Measurements from ENCODE around the gene MYL3.

MYL3 gene

DNA sequence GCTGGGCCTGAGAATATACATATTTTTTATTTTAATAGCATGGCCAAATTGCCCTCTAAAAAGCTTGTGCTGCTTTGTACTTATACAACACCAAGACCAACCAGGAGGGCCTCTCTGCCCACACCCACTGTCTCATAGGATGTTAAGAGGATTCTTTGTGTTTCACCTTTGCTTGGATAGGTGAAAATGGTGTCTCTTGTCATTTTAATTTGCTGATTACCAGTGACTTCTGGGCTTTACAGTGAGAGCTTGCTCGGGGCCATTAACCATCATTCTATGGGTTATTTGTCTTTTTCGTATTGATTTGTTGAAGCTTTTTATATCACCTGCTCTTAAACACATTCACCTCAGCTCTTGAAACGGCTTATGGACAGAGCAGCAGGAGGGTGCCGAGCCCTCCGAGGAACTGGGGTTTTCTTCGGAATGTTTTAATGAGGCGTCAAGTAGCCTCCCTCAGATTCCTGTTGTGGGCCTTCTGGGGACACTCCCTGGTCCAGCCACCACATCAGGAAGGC lies 24.8 kb upstream of the MYL3 start:
- H3K4me3 ChIP-seq (ENCODE audit: low read length), result no peak overlapping the region
- no peak for DNase-seq (ENCODE audit: low read depth, low spot score)

DNA sequence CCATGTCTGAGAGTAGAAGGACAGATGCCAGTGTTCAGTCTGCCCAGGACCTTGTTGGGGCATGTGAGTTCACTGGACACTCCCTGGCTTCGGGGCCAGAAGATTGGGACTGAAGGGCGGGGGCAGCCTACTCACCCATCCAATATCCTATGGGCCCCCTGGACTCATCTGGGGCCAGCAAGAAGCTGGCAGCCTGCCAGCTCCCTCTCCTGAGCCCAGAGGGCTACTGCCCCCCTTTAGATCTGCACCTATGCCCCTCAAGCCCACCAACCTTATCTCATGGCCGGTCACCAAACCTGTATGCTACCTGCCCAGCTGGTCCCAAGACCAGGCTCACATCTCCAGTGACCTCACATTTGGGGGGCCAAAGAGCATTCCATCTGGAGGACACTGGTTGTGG lies 22.4 kb upstream of the MYL3 start:
- DNase-seq (ENCODE audit: low read depth, low spot score), result no peak

DNA sequence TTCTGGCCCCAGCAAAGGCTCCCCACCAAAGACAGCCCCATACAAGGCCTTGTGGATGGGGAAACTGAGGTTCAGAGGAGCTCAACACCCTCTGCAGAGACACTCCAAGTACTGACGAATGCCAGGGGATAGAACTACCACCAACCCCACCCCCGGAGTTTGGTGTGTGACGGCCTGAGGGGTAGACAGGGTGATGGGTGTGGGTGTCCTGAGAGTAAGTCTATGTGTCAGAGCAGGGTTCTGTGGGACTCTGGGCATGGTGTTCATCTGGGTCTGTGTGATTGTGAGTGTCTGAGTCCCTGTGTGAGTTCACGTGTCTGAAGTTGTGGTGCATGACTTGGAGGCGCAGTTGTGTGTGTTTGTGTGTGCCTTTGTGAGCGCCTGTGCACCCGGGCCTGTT lies 21.7 kb upstream of the MYL3 start:
- no peak for DNase-seq (ENCODE audit: low read depth, low spot score)
- no peak overlapping the region for H3K4me3 ChIP-seq (ENCODE audit: low read length)

More for the DNA sequence above, 22.4 kb upstream of the MYL3 start:
- H3K4me3 ChIP-seq (ENCODE audit: low read length), result no peak overlapping the region

DNA sequence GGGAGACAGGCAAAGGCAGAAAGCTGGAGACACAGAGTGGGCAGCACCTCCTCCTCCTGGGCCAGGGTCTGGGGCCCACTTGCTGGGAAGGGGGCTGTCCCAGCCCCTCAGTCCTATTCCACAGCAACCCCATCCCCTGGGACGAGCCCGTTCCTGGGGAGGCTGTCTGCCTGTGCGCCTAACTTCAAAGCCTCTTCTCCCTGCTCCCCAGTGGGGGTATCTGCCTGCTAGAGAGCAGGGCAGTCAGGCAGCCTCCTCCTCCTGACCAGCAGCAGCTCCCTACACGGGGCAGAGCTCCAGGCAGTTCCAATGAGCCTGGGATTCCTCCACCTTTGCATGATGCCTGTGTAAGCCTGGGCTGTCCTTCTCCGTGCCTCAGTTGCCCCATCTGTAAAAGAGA lies 21.2 kb upstream of the MYL3 start:
- no peak overlapping the region for H3K4me3 ChIP-seq (ENCODE audit: low read length)
- DNase-seq (ENCODE audit: low read depth, low spot score), result no peak

DNA sequence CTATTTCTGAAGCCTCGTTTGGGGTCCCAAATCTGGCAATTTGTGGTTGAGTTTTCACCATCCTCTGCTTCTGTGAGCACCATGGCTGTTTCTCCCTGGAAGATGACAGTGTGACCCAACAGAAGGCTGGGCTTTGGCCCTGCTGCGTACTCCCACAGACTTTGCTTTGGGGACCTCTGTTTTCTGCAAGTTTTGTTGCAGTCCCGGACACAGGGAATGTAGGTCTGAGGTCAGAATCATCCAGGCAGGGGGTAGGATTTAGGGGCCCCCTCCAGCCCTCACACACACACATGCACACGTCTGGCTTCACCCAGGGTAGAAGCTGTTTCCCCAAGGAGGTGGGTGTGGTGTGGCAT lies 20.6 kb upstream of the MYL3 start:
- DNase-seq (ENCODE audit: low read depth, low spot score), result no peak
- H3K4me3 ChIP-seq (ENCODE audit: low read length), result no peak overlapping the region

DNA sequence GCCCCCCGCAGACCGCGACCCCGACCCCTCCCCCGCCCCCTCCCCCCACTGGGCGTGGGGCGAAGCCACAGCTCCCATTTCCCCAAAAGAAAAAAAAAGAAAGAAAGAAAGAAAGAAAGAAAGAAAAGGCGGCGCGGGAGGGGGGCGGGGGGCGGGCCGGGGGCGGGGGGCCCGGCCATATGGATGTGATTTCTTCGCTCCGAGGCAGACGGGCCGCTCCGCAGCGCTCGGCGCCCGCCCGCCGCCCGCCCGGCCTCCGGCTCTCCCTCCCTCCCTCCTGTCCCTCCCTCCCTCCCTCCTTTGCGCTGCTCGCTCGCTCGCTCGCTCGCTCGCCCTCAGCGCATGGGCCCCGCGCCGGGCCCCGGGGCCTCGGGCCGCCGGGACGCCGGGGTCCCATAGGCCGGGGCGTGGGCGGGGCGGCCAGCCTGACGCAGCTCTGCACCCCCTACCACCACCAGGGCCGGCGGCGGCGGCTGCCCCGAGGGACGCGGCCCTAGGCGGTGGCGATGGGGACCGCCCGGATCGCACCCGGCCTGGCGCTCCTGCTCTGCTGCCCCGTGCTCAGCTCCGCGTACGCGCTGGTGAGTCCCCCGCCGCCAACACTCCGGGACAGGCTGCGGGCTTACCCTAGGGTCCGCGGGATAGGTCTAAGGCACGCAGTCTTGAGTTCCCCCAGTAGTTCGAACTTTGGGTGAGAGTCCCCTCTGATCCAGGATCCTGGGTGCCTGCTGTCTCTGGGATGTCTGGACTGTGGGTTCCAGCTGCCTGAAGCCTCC lies 20.0 kb upstream of the MYL3 start:
- H3K4me3 ChIP-seq (ENCODE audit: low read length), result no peak overlapping the region
- no peak for DNase-seq (ENCODE audit: low read depth, low spot score)

DNA sequence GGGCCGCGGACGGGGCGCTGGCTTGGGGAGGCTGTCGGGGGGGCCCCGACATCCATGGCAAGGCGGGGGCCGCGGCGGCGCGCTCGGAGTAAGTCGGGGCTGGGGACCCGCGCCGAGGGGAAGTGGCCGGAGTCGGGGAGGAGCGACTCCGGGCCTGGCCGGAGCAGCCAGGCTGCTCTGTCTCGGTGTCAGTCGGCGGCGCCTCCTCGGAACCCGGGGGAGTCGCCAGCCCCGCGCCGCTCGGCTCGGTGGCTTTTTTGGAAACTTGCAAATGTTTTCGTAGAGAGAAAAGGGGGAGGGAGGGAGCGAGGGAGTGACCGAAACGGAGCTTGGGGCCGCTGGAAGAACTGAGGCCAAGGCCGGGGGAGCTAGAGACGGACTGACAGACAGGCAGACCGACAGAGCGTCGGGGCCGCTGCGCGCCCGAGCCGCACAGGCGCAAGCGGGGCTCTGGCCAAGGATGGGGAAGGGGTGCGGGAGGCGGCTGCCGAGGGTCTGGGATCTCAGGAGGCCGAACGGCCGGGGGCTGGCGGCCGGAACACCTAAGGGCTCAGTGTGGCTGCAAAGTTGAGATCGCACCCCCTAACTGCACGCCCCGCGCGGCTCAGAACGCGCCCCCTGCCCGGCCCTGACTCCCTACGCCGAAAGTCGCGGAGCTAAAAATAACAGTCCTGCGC lies 19.3 kb upstream of the MYL3 start:
- no peak overlapping the region for H3K4me3 ChIP-seq (ENCODE audit: low read length)
- DNase-seq (ENCODE audit: low read depth, low spot score), result no peak

DNA sequence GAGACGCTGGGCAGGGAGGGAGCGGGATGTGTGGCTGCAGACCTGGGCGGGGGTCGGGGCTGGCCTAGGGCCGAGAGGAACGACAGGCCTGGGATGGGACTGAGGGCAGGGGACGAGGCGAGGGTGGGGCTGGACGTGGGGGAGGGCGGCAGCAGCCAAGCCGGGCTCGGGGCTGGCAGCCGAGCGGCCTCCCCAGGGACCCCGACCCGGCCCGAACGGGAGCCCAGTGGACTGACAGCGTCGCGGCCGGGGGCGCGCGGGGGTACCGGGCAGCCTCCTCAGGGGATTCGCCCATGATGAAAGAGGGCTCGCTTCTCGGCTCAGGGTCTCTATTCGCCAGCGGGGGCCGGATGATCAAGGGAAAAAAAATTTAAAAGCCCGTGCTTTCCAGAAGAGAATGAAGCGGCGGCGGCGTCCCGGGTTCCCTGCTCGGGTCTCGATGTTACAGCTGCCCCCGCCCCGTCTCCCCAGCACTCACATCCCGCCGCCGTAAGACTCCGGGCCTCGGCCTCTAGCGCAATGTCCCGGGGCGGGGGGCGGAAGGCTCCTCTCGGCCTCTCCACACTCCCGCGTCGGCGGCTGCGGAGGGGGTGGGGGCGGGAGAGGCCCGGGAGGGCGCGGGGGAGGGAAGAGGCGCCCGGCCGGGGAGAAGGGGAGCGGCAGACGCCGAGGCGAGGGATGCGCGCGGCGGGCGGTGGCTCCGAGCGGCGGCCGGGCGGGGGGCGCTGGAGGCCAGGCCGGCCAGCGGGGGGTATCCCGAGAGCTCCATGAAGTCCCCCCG lies 18.5 kb upstream of the MYL3 start:
- H3K4me3 ChIP-seq (ENCODE audit: low read length), result no peak overlapping the region
- no peak for DNase-seq (ENCODE audit: low read depth, low spot score)

DNA sequence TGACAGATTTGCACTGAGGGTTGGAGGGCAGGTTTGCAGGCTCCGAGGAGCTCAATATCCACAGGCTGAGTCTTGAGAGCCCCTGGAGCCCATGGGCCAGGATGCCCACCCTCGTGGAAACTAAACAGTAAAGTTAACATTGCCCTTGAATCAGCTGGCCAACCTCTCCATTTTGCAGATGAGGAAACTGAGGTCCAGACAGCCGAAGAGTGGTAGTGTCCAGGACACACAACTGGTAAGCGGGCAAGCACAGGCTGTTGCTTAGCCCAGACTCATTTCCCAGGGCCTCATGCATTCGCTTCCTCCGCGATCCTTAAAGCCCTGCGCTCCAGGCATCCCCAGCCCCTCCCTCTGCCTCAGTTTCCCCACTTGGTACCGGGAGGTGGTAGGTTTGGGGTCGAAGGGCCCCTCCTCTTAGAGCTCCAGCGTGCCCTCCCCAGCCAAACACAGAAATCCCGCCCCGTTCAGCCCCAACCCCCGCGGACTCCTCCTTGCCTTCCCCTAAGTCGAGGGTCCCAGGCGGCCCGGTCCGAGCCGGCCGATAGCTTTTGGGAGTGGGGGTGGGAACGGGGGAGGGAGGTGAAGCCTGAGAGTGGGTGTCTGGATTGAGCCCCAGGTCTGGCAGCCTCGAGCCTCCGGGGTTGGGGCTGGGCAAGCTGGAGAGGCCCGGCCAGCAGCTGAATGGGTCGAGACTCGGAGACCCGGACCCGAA lies 17.8 kb upstream of the MYL3 start:
- DNase-seq (ENCODE audit: low read depth, low spot score), result no peak
- H3K4me3 ChIP-seq (ENCODE audit: low read length), result no peak overlapping the region

DNA sequence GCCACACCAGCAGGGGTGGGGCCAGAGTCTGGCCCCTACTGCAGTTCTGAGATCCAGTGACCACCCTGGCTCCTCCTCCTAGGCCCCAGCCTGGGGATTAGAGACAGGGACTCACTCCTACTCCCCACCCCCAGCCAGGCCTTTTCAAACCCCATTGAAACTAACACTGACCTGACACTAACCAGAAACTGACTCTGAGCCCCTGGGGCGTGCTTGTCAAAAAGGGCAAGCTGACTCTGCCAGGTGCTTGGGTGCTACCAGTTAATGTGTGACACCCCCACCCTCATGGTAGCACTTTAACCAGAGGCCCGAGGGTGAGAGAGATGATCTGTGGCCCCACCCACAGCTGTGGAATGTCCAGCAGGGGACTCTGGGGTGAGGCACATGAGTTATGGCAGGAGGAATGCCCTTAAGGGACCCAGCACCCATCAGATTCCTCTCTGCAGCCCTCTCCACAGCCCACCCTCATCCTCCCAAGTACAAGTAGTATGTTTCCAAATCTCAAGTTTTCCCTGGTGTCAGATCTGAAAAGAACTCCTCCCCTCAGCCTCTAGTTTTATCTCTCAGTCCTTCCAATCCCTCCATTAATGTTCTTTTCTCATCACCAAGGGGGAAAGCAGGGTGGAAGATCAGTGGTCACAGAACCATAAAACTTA lies 15.7 kb upstream of the MYL3 start:
- no peak overlapping the region for H3K4me3 ChIP-seq (ENCODE audit: low read length)
- no peak for DNase-seq (ENCODE audit: low read depth, low spot score)

DNA sequence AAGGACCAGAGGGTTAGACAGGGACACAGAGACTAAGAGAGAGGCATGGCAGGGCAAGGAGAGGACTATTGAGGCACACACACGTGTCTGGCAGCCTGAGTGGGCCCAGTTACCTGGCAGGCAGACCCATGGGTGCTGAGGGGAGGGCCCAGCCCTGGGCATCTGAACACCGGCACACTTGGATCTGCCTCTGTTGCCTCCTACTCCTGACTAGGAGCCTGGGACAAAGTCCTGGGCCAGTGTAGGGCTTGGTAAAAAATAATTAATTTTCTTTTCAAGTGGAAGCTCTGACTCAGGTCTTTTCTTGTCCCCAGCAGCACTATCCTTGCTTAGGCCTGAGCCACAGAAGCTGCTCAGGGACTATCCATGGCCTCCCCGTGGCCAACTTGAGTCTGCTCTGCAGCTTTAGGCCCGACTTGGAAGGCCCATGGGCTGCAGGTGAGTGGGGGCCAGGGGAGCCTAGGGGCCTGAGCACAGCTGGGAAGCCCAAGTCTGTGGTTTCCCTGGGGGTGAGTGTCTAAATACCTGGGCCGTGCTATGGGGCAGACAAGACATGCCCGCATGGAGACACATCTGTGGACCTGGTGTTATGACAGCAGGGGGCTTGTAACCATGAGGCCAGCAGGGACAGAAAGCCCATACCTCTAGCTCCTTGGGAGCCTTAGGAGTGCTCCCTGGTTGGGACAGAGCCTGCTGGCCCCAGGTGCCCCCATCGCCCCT lies 14.3 kb upstream of the MYL3 start, which contains the start of gene PTH1R:
PTH1R (plus strand) TSS at position 316 of the 720 bp plus-strand sequence. CDS start 5,839 bp downstream, outside the sequence.
- no peak for DNase-seq (ENCODE audit: low read depth, low spot score)
- H3K4me3 ChIP-seq (ENCODE audit: low read length), result no peak within 1 kb of the TSS

DNA sequence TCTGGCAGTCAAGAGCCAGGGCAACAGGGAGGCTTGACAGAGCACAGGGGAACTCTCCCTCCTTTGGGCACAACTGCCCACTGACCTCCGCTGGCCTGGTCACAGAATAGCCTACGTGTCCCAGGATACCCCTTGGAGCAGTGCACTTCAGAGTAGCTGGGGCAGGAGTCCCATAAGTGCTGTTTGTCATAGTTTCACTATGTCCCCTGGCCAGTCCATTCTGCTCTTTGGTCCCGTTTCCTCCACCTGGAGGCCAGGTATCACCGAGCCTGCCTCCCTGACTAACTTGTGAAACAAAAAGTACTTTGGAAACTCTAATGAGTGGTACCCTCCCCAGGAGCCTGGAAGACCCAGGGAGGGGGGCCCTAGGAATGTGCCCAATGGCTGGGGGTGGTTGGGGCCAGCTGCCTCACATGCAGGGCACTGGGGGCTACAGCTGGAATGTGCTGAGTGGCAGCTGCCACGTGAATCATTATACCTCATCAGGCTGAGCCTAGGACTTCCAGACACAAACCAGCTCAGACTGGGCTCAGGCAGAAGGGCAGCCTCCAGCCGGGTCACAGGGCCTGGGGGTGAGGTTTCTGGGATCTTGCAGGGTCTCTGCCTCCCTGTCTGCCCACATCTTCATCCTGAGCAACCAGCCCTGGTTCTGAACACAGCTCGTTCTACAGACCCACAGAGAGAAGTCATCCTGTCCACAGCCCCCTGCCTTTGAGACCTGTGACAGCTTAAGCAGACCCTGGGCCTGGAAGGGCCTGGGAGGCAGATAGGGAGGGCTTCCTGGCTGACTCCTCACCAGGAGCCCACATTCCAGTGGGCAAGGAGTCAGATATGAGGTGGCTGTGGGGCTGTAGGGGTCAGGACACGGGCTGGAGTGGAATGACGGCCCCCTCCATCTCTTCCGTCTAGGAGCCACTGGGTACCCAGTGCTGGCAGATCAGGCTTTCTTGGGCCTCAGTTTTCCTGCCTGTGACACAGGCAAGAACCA lies 13.4 kb upstream of the MYL3 start:
- H3K4me3 ChIP-seq (ENCODE audit: low read length), result no peak overlapping the region
- no peak for DNase-seq (ENCODE audit: low read depth, low spot score)

DNA sequence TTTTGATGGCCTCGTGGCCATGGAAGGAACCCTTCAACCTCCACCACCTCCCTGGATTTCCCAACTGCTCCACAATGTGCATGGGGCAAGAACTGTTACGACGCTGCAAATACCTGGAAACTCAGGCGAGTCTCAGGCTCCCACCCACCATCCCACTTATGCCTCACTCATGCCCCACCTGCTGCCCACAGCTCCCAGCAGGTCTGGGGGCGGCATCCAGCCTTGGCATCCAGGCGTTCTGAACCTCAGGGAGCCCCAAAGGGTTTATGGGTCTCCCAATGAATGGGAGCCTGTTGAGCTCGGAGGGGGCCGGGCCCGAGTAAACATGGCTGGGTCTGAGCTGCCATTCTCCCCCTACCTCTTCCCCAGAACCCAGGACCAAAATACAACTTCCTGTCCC lies 12.3 kb upstream of the MYL3 start:
- DNase-seq (ENCODE audit: low read depth, low spot score), result no peak
- no peak overlapping the region for H3K4me3 ChIP-seq (ENCODE audit: low read length)

DNA sequence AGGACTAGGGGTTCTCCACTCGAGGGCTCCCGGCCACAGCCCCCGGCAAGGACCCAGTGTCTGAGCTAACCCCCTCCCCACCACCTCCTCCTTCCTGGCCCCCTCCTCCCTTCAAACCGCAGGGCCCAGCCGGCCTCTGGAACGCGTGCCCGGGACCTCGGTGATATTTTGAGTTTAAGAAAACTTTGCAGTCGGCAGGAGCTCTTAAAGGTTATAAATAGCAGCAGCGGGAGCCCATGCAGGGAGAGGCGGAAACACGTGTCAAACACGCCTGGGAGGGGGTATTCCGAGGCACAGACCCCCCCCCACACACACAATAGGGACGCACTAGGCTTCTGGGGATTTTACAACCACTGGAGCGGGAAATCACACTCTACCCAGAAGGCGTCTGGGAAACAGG lies 11.2 kb upstream of the MYL3 start:
- H3K4me3 ChIP-seq (ENCODE audit: low read length), result no peak overlapping the region
- DNase-seq (ENCODE audit: low read depth, low spot score), result no peak

DNA sequence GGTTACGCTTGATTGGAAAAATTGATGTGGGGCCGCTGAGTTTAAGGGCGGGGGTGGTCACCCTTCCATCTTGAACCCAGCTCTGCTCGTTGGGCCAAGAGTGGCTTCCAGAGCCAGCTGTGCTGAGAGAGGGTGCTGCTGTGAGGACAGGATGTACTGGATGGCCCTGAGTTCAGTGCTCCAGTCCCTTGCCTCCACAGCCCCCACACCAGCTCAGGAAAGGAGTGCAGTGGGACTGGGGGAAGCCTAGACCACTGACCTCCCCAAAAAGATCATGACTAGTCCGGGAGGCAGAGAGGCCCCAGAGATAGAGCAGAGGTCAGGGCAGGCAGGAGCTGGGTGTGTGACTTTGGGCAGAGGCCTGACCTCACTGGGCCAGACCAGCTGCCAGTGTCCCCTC lies 10.3 kb upstream of the MYL3 start:
- DNase-seq (ENCODE audit: low read depth, low spot score), result no peak
- no peak overlapping the region for H3K4me3 ChIP-seq (ENCODE audit: low read length)

DNA sequence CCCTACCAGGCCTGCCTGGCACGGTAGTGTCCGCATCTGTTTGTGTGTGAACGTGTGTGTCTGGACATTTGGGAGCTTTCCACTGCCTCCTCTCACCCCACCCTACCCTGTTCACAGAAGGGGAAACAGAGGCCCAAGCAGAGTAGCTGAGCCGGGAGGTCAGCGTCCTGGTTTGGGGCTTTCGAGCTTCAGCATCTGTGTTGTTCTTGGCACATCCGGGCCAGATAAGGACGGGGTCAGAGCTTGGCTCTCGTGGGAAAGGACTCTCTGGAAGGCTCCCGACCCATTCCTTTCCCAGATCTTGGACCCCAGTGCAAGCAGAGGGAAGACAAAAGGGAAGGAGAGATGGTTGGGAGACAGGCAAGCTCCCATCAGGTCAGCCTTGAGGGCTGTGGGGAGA lies 8.0 kb upstream of the MYL3 start:
- DNase-seq (ENCODE audit: low read depth, low spot score), result no peak
- H3K4me3 ChIP-seq (ENCODE audit: low read length), result no peak overlapping the region

DNA sequence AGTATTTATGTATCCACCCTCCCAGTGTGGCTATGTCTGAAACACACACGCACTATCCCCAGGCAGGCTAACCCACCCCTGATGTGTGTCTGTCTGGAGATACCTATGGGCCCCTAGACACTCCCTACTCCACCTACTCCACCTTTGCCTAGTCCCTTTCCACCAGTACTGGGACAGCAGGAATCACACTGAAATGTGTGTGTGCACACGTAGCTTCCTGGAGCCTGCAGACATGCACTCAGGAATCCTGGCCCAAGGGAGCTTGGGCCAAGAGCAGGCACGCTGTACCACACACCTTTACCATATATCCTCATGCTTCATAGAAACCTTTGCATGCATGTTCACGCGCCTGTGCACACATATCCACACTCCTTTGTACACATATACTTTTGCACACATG lies 7.4 kb upstream of the MYL3 start:
- no peak for DNase-seq (ENCODE audit: low read depth, low spot score)

More for the DNA sequence above, 7.4 kb upstream of the MYL3 start:
- H3K4me3 ChIP-seq (ENCODE audit: low read length), result no peak overlapping the region

Data from Jurkat, Clone E6-1 (cell line).